Gastroesophageal sphincter (tissue), 4 donors: ENCODE results near the gene NOS1AP. TPM values are rescaled to one million over a fixed set of nuclear protein-coding genes. Genes with fewer than 3 reads are reported as not detected.

Source experiments
- ATAC-seq: fragments of 150-250 bp; one replicate; pipeline ENCODE4 v1.9.1; 2016; ENCODE audit warnings: mild to moderate bottlenecking, moderate library complexity
- H3K27ac ChIP-seq, 4 donors: fragments of 200-600 bp; sonication (generic) in 3 of 4; 1 replicate in 3 of 4; 2 replicates in 1 of 4; pipeline ENCODE4 v1.5.1; 2016 to 2019
- H3K27me3 ChIP-seq: fragments of 200-600 bp; sonication (generic); one replicate; pipeline ENCODE4 v1.5.1; 2019
- H3K36me3 ChIP-seq, 2 donors: fragments of 200-600 bp; sonication (generic); one replicate each; pipeline ENCODE4 v1.5.1; 2019; ENCODE audit warnings: control low read depth in 1 of 2
- H3K4me1 ChIP-seq, 3 donors: fragments of 200-600 bp; sonication (generic); 1 replicate in 2 of 3; 2 replicates in 1 of 3; pipeline ENCODE4 v1.5.1; 2016 to 2019; ENCODE audit warnings: control low read depth in 2 of 3
- H3K4me3 ChIP-seq, 2 donors: fragments of 200-600 bp; sonication (generic); one replicate each; pipeline ENCODE4 v1.5.1; 2019; ENCODE audit warnings: mild to moderate bottlenecking in 1 of 2, moderate library complexity in 1 of 2
- H3K9me3 ChIP-seq, 3 donors: fragments of 200-600 bp; sonication (generic); one replicate each; pipeline ENCODE4 v1.5.1; 2017 to 2019; ENCODE audit warnings: control low read depth in 2 of 3
- EP300 ChIP-seq: sonication (generic); formaldehyde crosslinking; IDR thresholded peaks from one replicate; pipeline ENCODE4 v1.6.1; 2017; ENCODE audit warnings: antibody characterized with exemption, mild to moderate bottlenecking
- POLR2A ChIP-seq, 2 donors: fragments of 450-650 bp; IDR thresholded peaks; one replicate each; pipeline ENCODE4 v1.6.1; 2017; ENCODE audit warnings: antibody characterized with exemption in 2 of 2, mild to moderate bottlenecking in 2 of 2, moderate library complexity in 1 of 2
- POLR2AphosphoS5 ChIP-seq: sonication (generic); formaldehyde crosslinking; IDR thresholded peaks from one replicate; pipeline ENCODE4 v1.6.1; 2017; ENCODE audit warnings: antibody characterized with exemption
- WGBS, 2 donors: methylation state at CpG; one replicate each; pipeline ENCODE4 v1.1.5; 2018; ENCODE audit warnings: low coverage in 1 of 2; 5-methylcytosine and 5-hydroxymethylcytosine counted together
- total RNA-seq, 4 donors: library from RNA; depleted of rRNA; stranded (reverse); fragments of >200 nt; gene quantifications; one replicate each; pipeline ENCODE4 v1.1.0, GENCODE V29; 2016
- TF ChIP-seq, protein P1 (sequence below), 4 experiments: fragments of 200-600 bp in 2 of 4; fragments of 450-650 bp in 2 of 4; sonication (generic) in 1 of 4; IDR thresholded peaks; one replicate each; pipeline ENCODE4 v1.5.1; 2017 to 2019; ENCODE audit warnings: antibody characterized with exemption in 4 of 4, mild to moderate bottlenecking in 2 of 4, moderate library complexity in 2 of 4

NOS1AP gene
- total RNA-seq, 4 donors from 2014 or later = 3.5 to 7.8 (median 4.1) TPM

DNA sequence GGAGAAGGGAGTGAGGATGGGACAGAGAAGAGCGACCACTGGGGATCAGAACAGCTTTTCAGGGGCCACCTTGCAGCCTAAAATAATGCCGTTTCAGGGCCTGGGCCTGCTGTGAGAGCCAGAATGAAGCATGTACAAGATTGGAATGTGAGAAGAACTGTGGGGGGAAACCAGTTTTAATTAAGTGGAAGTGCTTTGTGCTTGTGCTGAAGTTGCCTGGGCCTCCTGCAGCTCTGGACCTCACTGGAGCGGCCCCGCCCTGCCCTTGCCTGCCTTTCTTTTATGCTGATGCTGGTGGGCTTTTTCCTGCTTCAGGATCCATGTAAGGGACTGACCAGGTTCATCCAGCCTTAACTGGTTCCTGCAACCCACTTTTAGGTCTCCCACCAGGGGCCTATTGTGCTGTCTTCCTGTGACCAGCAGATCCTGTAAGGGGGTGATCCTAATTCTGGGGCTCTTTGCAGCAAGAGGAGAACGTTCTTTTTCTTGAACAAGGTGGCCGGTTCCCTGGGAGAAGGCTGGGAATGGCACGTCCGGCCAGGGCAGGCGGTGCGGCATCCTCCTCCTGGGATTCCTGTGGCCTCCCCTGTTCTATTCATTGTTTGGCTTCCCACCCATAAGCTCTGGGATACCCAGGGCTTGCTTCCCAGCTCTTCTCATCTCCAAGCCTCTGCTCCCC is 315.2 kb downstream of the NOS1AP start:
- ATAC-seq = no peak
- WGBS, 2 donors = 95 to 100% methylated on average over 1 to 3 of the region's 10 CpGs

DNA sequence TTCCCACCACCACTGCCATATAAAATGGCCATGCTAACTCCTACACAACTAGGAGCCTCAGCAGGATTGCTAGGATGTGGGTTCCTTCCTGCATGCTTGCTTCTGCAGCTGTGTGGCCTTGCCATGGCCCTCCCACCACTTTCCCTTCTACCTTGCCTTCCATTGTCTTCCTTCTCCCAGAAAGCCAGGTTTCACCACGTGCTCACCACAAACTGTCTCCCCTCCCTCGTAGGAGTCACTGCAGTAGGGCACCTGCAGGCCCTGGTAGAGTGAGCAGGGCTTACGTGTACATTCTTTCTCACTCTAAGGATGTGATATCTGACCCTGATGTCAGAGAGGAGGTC is 315.8 kb downstream of the NOS1AP start:
- Histone ChIP-seq H3K27ac (no peak overlapping the region), H3K36me3 (peaks cover 0 to 18% of the 10 kb centered on the region in 2 donors), H3K4me1 (no peaks in the 10 kb centered on the region), H3K4me3 (no peak overlapping the region), H3K27me3 (no peaks in the 10 kb centered on the region), H3K9me3 (no peaks in the 10 kb centered on the region)
- ATAC-seq = no peak
- 72% methylated on average over 3 of the region's 3 CpGs; no CpG with 5 or more reads in 1 of the 2 donors for WGBS, 2 donors
- TF ChIP-seq POLR2AphosphoS5 (no peak), EP300 (no peak), POLR2A (IDR thresholded peaks at IDR 0.05) (no peak)

More for the DNA sequence above, 315.2 kb downstream of the NOS1AP start:
- no peak overlapping the region for H3K27ac ChIP-seq
- peaks cover 0 to 18% of the 10 kb centered on the region in 2 donors for H3K36me3 ChIP-seq
- H3K4me3 ChIP-seq = no peak overlapping the region
- TF ChIP-seq POLR2A (IDR thresholded peaks at IDR 0.05) (no peak), POLR2AphosphoS5 (no peak), EP300 (no peak)
- TF ChIP-seq, protein P1, sequence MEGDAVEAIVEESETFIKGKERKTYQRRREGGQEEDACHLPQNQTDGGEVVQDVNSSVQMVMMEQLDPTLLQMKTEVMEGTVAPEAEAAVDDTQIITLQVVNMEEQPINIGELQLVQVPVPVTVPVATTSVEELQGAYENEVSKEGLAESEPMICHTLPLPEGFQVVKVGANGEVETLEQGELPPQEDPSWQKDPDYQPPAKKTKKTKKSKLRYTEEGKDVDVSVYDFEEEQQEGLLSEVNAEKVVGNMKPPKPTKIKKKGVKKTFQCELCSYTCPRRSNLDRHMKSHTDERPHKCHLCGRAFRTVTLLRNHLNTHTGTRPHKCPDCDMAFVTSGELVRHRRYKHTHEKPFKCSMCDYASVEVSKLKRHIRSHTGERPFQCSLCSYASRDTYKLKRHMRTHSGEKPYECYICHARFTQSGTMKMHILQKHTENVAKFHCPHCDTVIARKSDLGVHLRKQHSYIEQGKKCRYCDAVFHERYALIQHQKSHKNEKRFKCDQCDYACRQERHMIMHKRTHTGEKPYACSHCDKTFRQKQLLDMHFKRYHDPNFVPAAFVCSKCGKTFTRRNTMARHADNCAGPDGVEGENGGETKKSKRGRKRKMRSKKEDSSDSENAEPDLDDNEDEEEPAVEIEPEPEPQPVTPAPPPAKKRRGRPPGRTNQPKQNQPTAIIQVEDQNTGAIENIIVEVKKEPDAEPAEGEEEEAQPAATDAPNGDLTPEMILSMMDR (IDR thresholded peaks at IDR 0.05) = no peak
- no peaks in the 10 kb centered on the region for H3K9me3 ChIP-seq
- no peaks in the 10 kb centered on the region for H3K27me3 ChIP-seq
- H3K4me1 ChIP-seq = no peaks in the 10 kb centered on the region

DNA sequence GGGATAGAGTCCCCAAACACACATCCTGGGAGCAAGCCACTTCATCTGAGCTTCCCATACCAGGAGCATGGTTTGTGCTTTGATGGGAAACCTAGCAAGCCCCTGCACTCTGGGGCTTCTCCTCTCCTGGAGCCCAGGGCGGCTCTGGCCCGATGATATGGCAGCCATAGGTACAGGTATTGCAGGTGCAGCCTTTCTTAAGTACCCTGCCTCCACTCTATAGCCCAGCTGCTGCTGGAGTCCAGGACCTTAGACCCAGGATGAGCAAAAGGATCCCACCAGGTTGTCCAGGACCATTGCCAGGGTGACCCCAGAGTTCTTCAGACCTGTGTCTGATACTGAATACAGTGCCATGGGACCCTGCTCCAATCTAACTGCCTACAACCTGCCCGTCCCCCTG is 316.2 kb downstream of the NOS1AP start:
- no peak for ATAC-seq
- Histone ChIP-seq H3K36me3 (peaks cover 0 to 18% of the 10 kb centered on the region in 2 donors), H3K9me3 (no peaks in the 10 kb centered on the region), H3K27ac (no peak overlapping the region), H3K4me3 (no peak overlapping the region), H3K4me1 (no peaks in the 10 kb centered on the region), H3K27me3 (no peaks in the 10 kb centered on the region)
- TF ChIP-seq, protein P1 (IDR thresholded peaks at IDR 0.05) = no peak
- TF ChIP-seq EP300 (no peak), POLR2AphosphoS5 (no peak), POLR2A (IDR thresholded peaks at IDR 0.05) (no peak)
- no CpG with 5 or more reads among the region's 3 CpGs for WGBS, 2 donors

DNA sequence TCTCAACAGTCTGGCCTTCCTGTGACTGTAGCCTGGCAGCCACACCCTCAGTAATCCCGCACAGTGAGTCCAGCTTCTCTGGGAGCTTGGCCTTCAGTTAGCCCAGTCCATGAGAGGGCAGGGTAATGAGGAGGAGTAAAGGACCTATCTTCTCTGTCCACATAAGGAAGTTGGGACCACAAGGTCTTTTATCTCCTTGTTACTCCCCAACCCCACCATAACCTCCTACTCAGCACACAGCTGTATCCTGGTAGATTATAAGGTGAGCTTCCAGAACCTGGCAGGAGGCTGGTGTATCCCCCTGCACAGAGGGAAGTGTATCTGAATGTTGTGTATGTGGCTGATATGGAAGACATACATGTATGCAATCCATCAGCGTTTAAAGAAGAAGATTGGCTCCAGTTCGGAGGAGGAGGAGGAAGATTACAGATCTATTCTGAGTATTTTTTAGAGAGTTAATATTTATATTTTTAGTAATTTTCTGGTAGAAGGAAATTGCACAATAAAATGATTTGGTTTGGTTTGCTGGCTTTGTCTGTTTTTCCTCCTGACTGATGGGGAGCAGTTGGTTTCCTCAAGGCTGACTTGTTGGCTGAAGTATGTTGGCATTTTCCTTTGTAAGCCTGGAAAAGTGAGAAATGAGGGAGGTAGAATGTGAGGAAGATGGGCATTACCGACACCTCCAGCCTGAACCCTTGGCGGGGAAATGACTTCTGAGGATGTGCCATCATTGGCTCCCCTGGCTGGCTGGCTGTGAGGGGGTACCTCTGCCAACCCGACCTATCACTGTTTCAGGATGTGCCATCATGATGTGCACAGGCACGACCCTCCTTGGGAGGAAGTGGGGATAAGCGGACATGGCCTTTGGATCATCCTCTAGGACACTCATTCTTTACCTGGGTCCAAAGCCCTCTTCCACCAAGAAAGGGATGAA is 317.1 kb downstream of the NOS1AP start:
- 66 to 100% methylated on average over 2 to 3 of the region's 8 CpGs for WGBS, 2 donors
- Histone ChIP-seq H3K4me3 (no peak overlapping the region), H3K36me3 (peaks cover 0 to 18% of the 10 kb centered on the region in 2 donors), H3K9me3 (no peaks in the 10 kb centered on the region), H3K4me1 (no peaks in the 10 kb centered on the region), H3K27me3 (no peaks in the 10 kb centered on the region), H3K27ac (no peak overlapping the region)
- no peak for TF ChIP-seq EP300
- no peak for TF ChIP-seq POLR2AphosphoS5
- no peak for TF ChIP-seq POLR2A (IDR thresholded peaks at IDR 0.05)
- TF ChIP-seq, protein P1 (IDR thresholded peaks at IDR 0.05) = no peak
- ATAC-seq = no peak

DNA sequence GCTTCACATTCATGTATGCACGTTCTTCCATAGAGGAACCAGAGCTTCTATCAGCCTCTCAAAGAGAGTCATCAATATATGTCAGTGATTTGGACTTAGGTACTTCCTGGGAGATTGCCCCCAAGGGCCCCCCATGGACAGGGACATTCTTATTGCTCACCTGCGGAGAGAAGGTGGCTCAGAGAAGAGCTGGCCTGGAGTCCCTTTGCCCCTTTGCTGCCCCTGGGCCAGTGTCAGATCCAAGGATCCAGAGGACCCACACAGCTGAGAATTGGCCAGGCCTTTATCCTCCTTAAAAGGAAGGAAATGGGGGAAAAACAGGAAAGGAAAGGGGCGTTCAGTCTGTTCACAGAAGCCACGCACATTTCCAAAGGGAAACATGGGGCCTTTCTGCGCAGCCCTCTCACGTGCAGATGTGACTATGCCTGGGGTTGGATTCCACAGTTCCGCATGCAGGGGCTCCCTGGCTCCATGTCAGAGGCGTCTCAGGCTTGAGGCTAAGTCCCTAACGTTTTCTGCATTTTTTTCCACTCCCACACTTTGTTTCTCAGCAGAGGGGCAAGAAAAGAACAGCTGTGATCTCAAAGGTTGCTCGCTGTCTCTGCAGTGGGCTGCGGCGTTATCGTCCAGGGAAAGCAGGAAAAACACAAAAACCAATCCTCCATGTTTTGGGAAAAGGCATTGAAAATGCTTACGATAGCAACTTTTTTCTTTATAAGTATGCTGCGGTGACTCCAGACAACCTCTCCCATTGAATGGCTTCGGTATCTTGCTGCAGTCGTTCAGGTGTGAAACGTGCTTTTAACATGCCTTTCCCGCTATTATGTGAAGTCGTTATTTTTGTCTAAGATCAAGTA is 318.0 kb downstream of the NOS1AP start:
- ATAC-seq = no peak
- no peak overlapping the region for H3K4me3 ChIP-seq
- H3K27me3 ChIP-seq = peaks cover under 1% of the 10 kb centered on the region
- H3K27ac ChIP-seq = no peak overlapping the region
- WGBS, 2 donors = 81 to 86% methylated on average over 8 to 15 of the region's 20 CpGs
- no peaks in the 10 kb centered on the region for H3K4me1 ChIP-seq
- H3K36me3 ChIP-seq = peaks cover 0 to 18% of the 10 kb centered on the region in 2 donors
- no peaks in the 10 kb centered on the region for H3K9me3 ChIP-seq
- TF ChIP-seq EP300 = no peak
- TF ChIP-seq, protein P1 (IDR thresholded peaks at IDR 0.05) = no peak
- no peak for TF ChIP-seq POLR2A (IDR thresholded peaks at IDR 0.05)
- no peak for TF ChIP-seq POLR2AphosphoS5
